ENCODE data around the gene ZC3H4.

DNA sequence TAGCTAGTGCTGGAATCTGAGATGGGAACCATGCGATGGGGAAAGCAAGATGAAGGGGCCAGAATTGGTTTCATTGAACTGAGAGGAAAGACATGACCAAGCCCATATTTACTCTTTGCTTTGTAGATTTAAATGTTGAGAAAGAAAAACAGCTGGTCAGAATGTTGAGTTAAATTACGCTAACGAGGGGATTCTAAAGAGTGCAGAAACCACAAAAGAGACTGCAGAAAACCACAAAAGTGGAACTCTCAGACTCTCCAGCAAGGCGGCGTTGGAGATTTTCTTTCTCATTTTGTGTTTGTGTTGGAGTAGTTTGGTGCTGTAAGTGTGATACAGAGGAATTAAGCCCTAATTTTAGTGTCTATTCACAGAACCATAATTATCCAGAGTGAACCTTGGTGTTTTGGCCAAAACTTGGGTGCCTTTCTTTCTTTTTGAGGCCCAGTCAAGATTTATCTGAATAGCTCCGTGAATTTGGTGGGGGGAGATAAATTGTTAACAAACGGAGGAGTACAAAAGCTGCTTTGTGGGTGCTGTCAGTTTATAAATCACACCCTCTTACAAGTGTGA, 43.4 kb upstream of the ZC3H4 start:
- TF ChIP-seq POLR2A (IDR thresholded peaks at IDR 0.05; ENCODE audit: low read depth), result no peak
- no peak for TF ChIP-seq CTCF (IDR thresholded peaks at IDR 0.05)
